K562 treated with DMSO at 1 percent for 12 hours (cell line): Measurements from ENCODE around the gene HIGD2B. TPM values are rescaled to one million over a fixed set of nuclear protein-coding genes. Genes with fewer than 3 reads are reported as not detected.

Source experiments
- total RNA-seq: library from RNA; unstranded; fragments of 300-600 nt; gene quantifications from 2 replicates; pipeline ENCODE4 v1.2.3, GENCODE V29; 2022; ENCODE audit not compliant: insufficient read depth

HIGD2B gene
- total RNA-seq = not detected in 2 replicates

GRCh38 chr15:72685925-72686794 lies at the start of gene HIGD2B, which contains the start of gene BBS4:
TSS of gene HIGD2B (minus strand) at chr15:72686182. CDS start at chr15:72676374, 9,808 bp downstream.
TSS of gene BBS4 (plus strand) at chr15:72686207. CDS start at chr15:72686228, 21 bp downstream.

GRCh38 chr15:72654397-72654796 lies 31.6 kb downstream of the HIGD2B start, which contains the start of gene GOLGA6B:
TSS of gene GOLGA6B (plus strand) at chr15:72654697. CDS start at chr15:72654738, 41 bp downstream.

Other genes starting within 250 kb of the HIGD2B start
- gene ARIH1, start 211.9 kb downstream of the HIGD2B start, total RNA-seq = 6.9 and 32.3 TPM in 2 replicates
- not detected in 2 replicates for gene GOLGA6B, start 31.5 kb downstream of the HIGD2B start, total RNA-seq
- gene BBS4, start within 50 bp of the HIGD2B start, total RNA-seq = 15.8 and 36.0 TPM in 2 replicates
- 27.1 and 57.6 TPM in 2 replicates for gene ADPGK, start 97.6 kb upstream of the HIGD2B start, total RNA-seq